MM.1S (cell line): Measurements from ENCODE around the gene CNTNAP2.

ENCODE experiments used
- CTCF ChIP-seq: fragments of 300-600 bp; sonication (generic); IDR thresholded peaks from 2 replicates; pipeline ENCODE4 v1.5.1; 2016; ENCODE audit warnings: antibody characterized with exemption, low read length, mixed read lengths
- EZH2 ChIP-seq: fragments of 300-600 bp; sonication (generic); optimal IDR thresholded peaks from 2 replicates; pipeline ENCODE3; 2017; ENCODE audit warnings: low read depth, mild to moderate bottlenecking, antibody characterized with exemption, low read length, mixed read lengths

DNA sequence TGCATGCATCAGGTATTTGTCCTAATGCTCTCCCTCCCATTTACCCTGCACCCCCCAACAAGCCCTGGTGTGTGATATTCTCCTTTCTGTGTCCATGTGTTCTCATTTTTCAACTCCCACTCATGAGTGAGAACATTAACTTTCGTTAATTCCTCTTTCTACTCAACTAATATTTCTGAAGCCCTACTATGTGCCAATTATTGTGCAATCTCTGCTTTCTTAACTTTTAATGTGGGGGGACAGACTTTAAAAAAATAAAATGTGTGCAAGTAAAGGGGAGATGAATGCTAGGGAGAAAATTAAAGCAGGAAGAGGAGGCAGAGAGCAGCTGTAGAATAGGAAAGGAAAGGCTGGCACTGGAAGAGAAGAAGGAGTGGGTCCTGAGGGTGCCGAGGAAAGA is 1520.0 kb downstream of the CNTNAP2 start:
- TF ChIP-seq CTCF = no peak
- TF ChIP-seq EZH2 = no peak
